HCT116 (cell line): ENCODE results near the gene KRT86. TPM values are rescaled to one million over a fixed set of nuclear protein-coding genes. Genes with fewer than 3 reads are reported as not detected.
"Not testable (repeated sequence)": the region's sequence is repeated elsewhere in the genome, so short reads cannot be mapped to it uniquely, and the experiment has no call there.

ENCODE experiments used
- ATAC-seq: fragments of 200-7000 bp; cut with Tn5 transposase; 2 replicates; pipeline ENCODE4 v1.9.1; 2020; ENCODE audit warnings: mild to moderate bottlenecking, moderate library complexity
- BruUV-seq: library from RNA; stranded (reverse); fragments of 400-500 nt; replicated peaks from 2 replicates; lab custom pipeline; 2021; lab: Mats Ljungman, UMichigan
- CTCF ChIA-PET: fragments of 300-600 bp; sonication (Branson Sonifier 250); formaldehyde crosslinking; loops from one replicate; lab custom pipeline; 2021; ENCODE audit warnings: antibody characterized with exemption; lab: Charles Lee
- POLR2A ChIA-PET: fragments of 300-600, 350-600 bp; sonication (Branson Sonifier 250); formaldehyde crosslinking; loops from one replicate; lab custom pipeline; 2021; ENCODE audit warnings: antibody characterized with exemption; lab: Charles Lee
- RAD21 ChIA-PET, 2 experiments: fragments of 300-600 bp; sonication (Branson Sonifier 250); formaldehyde crosslinking; loops; one replicate each; lab custom pipeline; 2023; ENCODE audit warnings: low total read pairs in 2 of 2; ENCODE audit not compliant: uncharacterized antibody in 2 of 2, unreplicated experiment in 2 of 2, low non-redundant PET in 1 of 2; lab: Charles Lee
- DNase-seq: peaks from one replicate; pipeline ENCODE4 v3.0.0-alpha.2; 2010; ENCODE audit warnings: low read depth, low spot score
- H2AFZ ChIP-seq: fragments of 200-600 bp; shearing (Covaris generic), sonication (generic); 2 replicates; pipeline ENCODE4 v1.6.1; 2017; ENCODE audit warnings: low read depth, mixed run types, mixed read lengths, antibody characterized with exemption, low read length; ENCODE audit not compliant: poor library complexity, severe bottlenecking
- H3K27ac ChIP-seq: 2 replicates; pipeline ENCODE4 v1.5.1; 2012; ENCODE audit warnings: low read depth, low read length
- H3K27me3 ChIP-seq: fragments of 200-600 bp; sonication (generic); 2 replicates; pipeline ENCODE4 v1.6.1; 2016; ENCODE audit warnings: mixed run types, low read length, mixed read lengths; ENCODE audit not compliant: insufficient read depth
- H3K36me3 ChIP-seq, 2 experiments: fragments of 200-500 bp in 1 of 2; fragments of 200-600 bp in 1 of 2; sonication (Bioruptor generic) in 1 of 2; sonication (generic) in 1 of 2; 2 replicates each; pipeline versions ENCODE4 v1.5.1 to v1.6.1; 2014 to 2016; ENCODE audit warnings: low read length in 2 of 2, inconsistent platforms in 1 of 2, mixed read lengths in 1 of 2, mixed run types in 1 of 2; ENCODE audit not compliant: insufficient read depth in 2 of 2, control insufficient read depth in 1 of 2
- H3K4me1 ChIP-seq, 2 experiments: fragments of 200-600 bp in 1 of 2; sonication (generic) in 1 of 2; 2 replicates each; pipeline versions ENCODE4 v1.5.1 to v1.6.1; 2012 to 2017; ENCODE audit warnings: low read length in 2 of 2, inconsistent platforms in 1 of 2, mild to moderate bottlenecking in 1 of 2, mixed read lengths in 1 of 2, mixed run types in 1 of 2, moderate library complexity in 1 of 2; ENCODE audit not compliant: insufficient read depth in 2 of 2, control insufficient read depth in 1 of 2
- H3K4me2 ChIP-seq: fragments of 200-600 bp; sonication (generic); 2 replicates; pipeline ENCODE4 v1.6.1; 2017; ENCODE audit warnings: mixed run types, low read length, mixed read lengths
- H3K4me3 ChIP-seq, 2 experiments: fragments of 200-600 bp in 1 of 2; sonication (generic) in 1 of 2; replicated peaks in 1 of 2; 2 replicates each; pipeline ENCODE4 v1.5.1; 2011 to 2016; ENCODE audit warnings: low read length in 2 of 2, control low read depth in 1 of 2, low read depth in 1 of 2, mild to moderate bottlenecking in 1 of 2, mixed read lengths in 1 of 2, mixed run types in 1 of 2
- H3K79me2 ChIP-seq: fragments of 200-600 bp; sonication (generic); 2 replicates; pipeline ENCODE4 v1.6.1; 2017; ENCODE audit warnings: mild to moderate bottlenecking, mixed run types, low read length, moderate library complexity, mixed read lengths; ENCODE audit not compliant: insufficient read depth
- H3K9ac ChIP-seq: fragments of 200-600 bp; sonication (generic); 2 replicates; pipeline ENCODE4 v1.6.1; 2016; ENCODE audit warnings: low read length, mixed read lengths
- H3K9me2 ChIP-seq: fragments of 200-600 bp; sonication (generic), shearing (Covaris generic); 2 replicates; pipeline ENCODE4 v1.6.1; 2017; ENCODE audit warnings: mixed run types, mild to moderate bottlenecking, moderate library complexity; ENCODE audit not compliant: insufficient read depth
- H3K9me3 ChIP-seq, 2 experiments: fragments of 200-500 bp in 1 of 2; fragments of 200-600 bp in 1 of 2; sonication (Bioruptor generic) in 1 of 2; sonication (generic) in 1 of 2; 2 replicates each; pipeline ENCODE4 v1.6.1; 2014 to 2017; ENCODE audit warnings: low read length in 2 of 2, mixed read lengths in 2 of 2, inconsistent platforms in 1 of 2, low read depth in 1 of 2, mild to moderate bottlenecking in 1 of 2, mixed run types in 1 of 2, moderate library complexity in 1 of 2; ENCODE audit not compliant: control insufficient read depth in 1 of 2, insufficient read depth in 1 of 2
- H4K20me1 ChIP-seq: fragments of 200-600 bp; sonication (generic), shearing (Covaris generic); 2 replicates; pipeline ENCODE4 v1.6.1; 2017; ENCODE audit warnings: mixed run types, mild to moderate bottlenecking, moderate library complexity; ENCODE audit not compliant: insufficient read depth
- ATF3 ChIP-seq: IDR thresholded peaks from 2 replicates; pipeline ENCODE4 v1.6.1; 2012
- CTCF ChIP-seq, 3 experiments: fragments of 200-600 bp in 1 of 3; sonication (generic) in 1 of 3; IDR thresholded peaks in 2 of 3; conservative IDR thresholded peaks in 1 of 3; 2 replicates each; pipeline ENCODE4 v1.5.1; 2012 to 2017; ENCODE audit warnings: low read depth in 2 of 3, low read length in 2 of 3, antibody characterized with exemption in 1 of 3, borderline replicate concordance in 1 of 3, control low read depth in 1 of 3, mild to moderate bottlenecking in 1 of 3, mixed read lengths in 1 of 3, mixed run types in 1 of 3, moderate library complexity in 1 of 3; ENCODE audit not compliant: insufficient read depth in 1 of 3
- EZH2 ChIP-seq: fragments of 200-600 bp; sonication (generic); IDR thresholded peaks from 2 replicates; pipeline ENCODE4 v1.6.1; 2017; ENCODE audit warnings: antibody characterized with exemption, mixed run types
- JUND ChIP-seq: IDR thresholded peaks from 2 replicates; pipeline ENCODE4 v1.6.1; 2012
- POLR2A ChIP-seq: IDR thresholded peaks from 2 replicates; pipeline ENCODE4 v1.7.0; 2011; ENCODE audit warnings: borderline replicate concordance; ENCODE audit not compliant: insufficient read depth, insufficient read length; ENCODE audit errors: extremely low read depth
- RAD21 ChIP-seq: IDR thresholded peaks from 2 replicates; pipeline ENCODE4 v1.6.1; 2012; ENCODE audit warnings: low read depth, mild to moderate bottlenecking
- SIN3A ChIP-seq: IDR thresholded peaks from 2 replicates; pipeline ENCODE4 v1.6.1; 2012; ENCODE audit warnings: low read depth
- YY1 ChIP-seq: IDR thresholded peaks from 2 replicates; pipeline ENCODE4 v1.6.1; 2011; ENCODE audit warnings: low read length, low read depth, moderate library complexity, mild to moderate bottlenecking; ENCODE audit not compliant: insufficient replicate concordance; ENCODE audit errors: extremely low read depth
- intact Hi-C: fragments of 100-400 bp; cut with micrococcal nuclease; formaldehyde crosslinking; loops from 2 replicates; pipeline ENCODE4 v1.10.0; 2022
- total RNA-seq: library from RNA; stranded (reverse); gene quantifications from one replicate; pipeline ENCODE4 v1.2.1, GENCODE V29; 2021; ENCODE audit not compliant: unreplicated experiment
- TF ChIP-seq, protein P1 (sequence below): IDR thresholded peaks from 2 replicates; pipeline ENCODE4 v1.6.1; 2012
- TF ChIP-seq, protein P2 (sequence below): IDR thresholded peaks from 2 replicates; pipeline ENCODE4 v1.6.1; 2011; ENCODE audit warnings: mild to moderate bottlenecking, low read length, moderate library complexity; ENCODE audit not compliant: insufficient replicate concordance; ENCODE audit errors: extremely low read depth

Gene KRT86
- total RNA-seq, 1 experiment from 2014 or later: 1.5 TPM

GRCh38 chr12:52252175-52252615, 22.2 kb upstream of the KRT86 start:
- H2AFZ ChIP-seq, H3K79me2 ChIP-seq, H3K4me2 ChIP-seq, H3K9me3 ChIP-seq, H3K27me3 ChIP-seq, BruUV-seq, H3K36me3 ChIP-seq, H3K9ac ChIP-seq, H3K27ac ChIP-seq, H3K9me2 ChIP-seq, H3K4me3 ChIP-seq, H4K20me1 ChIP-seq, intact Hi-C loops, RAD21 ChIA-PET, DNase-seq: not testable (repeated sequence)
- CTCF ChIA-PET: interaction anchor here (0.6 to 1.9 kb wide), 11 partner anchors 9 to 81 kb away, joined by 3 to 9 read pairs (median 3); partner anchors contain the start of gene KRT86
- peaks cover 23 to 37% of the 10 kb centered on the region in 2 experiments for H3K4me1 ChIP-seq
- peak in 2 of 3 experiments; percentile 50 to 58; a peak in 4 of 6 replicates for TF ChIP-seq CTCF (IDR thresholded peaks at IDR 0.05 in 2 of 3, conservative IDR thresholded peaks at IDR 0.05 in 1 of 3; ENCODE audit: borderline replicate concordance in 1 of 3, insufficient read depth in 1 of 3, low read depth in 2 of 3, low read length in 2 of 3)
- POLR2A ChIA-PET: interaction anchor here (0.7 to 1.3 kb wide), 2 partner anchors 27 to 31 kb away, joined by 6 read pairs; no protein-coding TSS in a partner anchor
- peak; percentile 57; the same call in 1 of the 2 replicates for ATAC-seq

GRCh38 chr12:52252728-52253343, 21.6 kb upstream of the KRT86 start:
- Histone ChIP-seq H3K4me2 (no peak overlapping the region), H3K9me3 (no peaks in the 10 kb centered on the region), H3K4me1 (peaks cover 17 to 30% of the 10 kb centered on the region in 2 experiments), H3K36me3 (no peaks in the 10 kb centered on the region)
- no peak for TF ChIP-seq RAD21
- TF ChIP-seq SIN3A: no peak
- no peak for TF ChIP-seq POLR2A
- TF ChIP-seq, protein P1, sequence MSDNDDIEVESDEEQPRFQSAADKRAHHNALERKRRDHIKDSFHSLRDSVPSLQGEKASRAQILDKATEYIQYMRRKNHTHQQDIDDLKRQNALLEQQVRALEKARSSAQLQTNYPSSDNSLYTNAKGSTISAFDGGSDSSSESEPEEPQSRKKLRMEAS: no peak
- TF ChIP-seq YY1: no peak
- no peak for TF ChIP-seq ATF3
- TF ChIP-seq EZH2: no peak
- no peak for TF ChIP-seq JUND
- TF ChIP-seq, protein P2, sequence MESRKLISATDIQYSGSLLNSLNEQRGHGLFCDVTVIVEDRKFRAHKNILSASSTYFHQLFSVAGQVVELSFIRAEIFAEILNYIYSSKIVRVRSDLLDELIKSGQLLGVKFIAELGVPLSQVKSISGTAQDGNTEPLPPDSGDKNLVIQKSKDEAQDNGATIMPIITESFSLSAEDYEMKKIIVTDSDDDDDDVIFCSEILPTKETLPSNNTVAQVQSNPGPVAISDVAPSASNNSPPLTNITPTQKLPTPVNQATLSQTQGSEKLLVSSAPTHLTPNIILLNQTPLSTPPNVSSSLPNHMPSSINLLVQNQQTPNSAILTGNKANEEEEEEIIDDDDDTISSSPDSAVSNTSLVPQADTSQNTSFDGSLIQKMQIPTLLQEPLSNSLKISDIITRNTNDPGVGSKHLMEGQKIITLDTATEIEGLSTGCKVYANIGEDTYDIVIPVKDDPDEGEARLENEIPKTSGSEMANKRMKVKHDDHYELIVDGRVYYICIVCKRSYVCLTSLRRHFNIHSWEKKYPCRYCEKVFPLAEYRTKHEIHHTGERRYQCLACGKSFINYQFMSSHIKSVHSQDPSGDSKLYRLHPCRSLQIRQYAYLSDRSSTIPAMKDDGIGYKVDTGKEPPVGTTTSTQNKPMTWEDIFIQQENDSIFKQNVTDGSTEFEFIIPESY: no peak
- TF ChIP-seq, all 23 proteins: peak for 0
- Histone ChIP-seq H3K9ac (no peak overlapping the region), H2AFZ (no peak overlapping the region), H4K20me1 (no peaks in the 10 kb centered on the region), H3K4me3 (no peak overlapping the region), H3K79me2 (no peaks in the 10 kb centered on the region), H3K27me3 (no peaks in the 10 kb centered on the region), H3K9me2 (no peaks in the 10 kb centered on the region), H3K27ac (no peak overlapping the region)
- intact Hi-C loops: no loop called here
- POLR2A ChIA-PET: interaction anchor here (0.7 kb wide), 1 partner anchor 31 kb away, joined by 6 read pairs; no protein-coding TSS in a partner anchor
- ATAC-seq: no peak
- RAD21 ChIA-PET: no interaction called here
- CTCF ChIA-PET: interaction anchor here (0.6 to 1.9 kb wide), 5 partner anchors 10 to 75 kb away, joined by 3 to 9 read pairs (median 3); partner anchors contain the start of gene KRT86
- no TSS peak for BruUV-seq
- DNase-seq: no peak
